Gastroesophageal sphincter (tissue), 4 donors: ENCODE data around the gene TOP1. TPM values are rescaled to one million over a fixed set of nuclear protein-coding genes. Genes with fewer than 3 reads are reported as not detected.

Experiments
- ATAC-seq: fragments of 150-250 bp; one replicate; pipeline ENCODE4 v1.9.1; 2016; ENCODE audit warnings: mild to moderate bottlenecking, moderate library complexity
- H3K27ac ChIP-seq, 4 donors: fragments of 200-600 bp; sonication (generic) in 3 of 4; 1 replicate in 3 of 4; 2 replicates in 1 of 4; pipeline ENCODE4 v1.5.1; 2016 to 2019
- H3K27me3 ChIP-seq: fragments of 200-600 bp; sonication (generic); one replicate; pipeline ENCODE4 v1.5.1; 2019
- H3K36me3 ChIP-seq, 2 donors: fragments of 200-600 bp; sonication (generic); one replicate each; pipeline ENCODE4 v1.5.1; 2019; ENCODE audit warnings: control low read depth in 1 of 2
- H3K4me1 ChIP-seq, 3 donors: fragments of 200-600 bp; sonication (generic); 1 replicate in 2 of 3; 2 replicates in 1 of 3; pipeline ENCODE4 v1.5.1; 2016 to 2019; ENCODE audit warnings: control low read depth in 2 of 3
- H3K4me3 ChIP-seq, 2 donors: fragments of 200-600 bp; sonication (generic); one replicate each; pipeline ENCODE4 v1.5.1; 2019; ENCODE audit warnings: mild to moderate bottlenecking in 1 of 2, moderate library complexity in 1 of 2
- H3K9me3 ChIP-seq, 3 donors: fragments of 200-600 bp; sonication (generic); one replicate each; pipeline ENCODE4 v1.5.1; 2017 to 2019; ENCODE audit warnings: control low read depth in 2 of 3
- EP300 ChIP-seq: sonication (generic); formaldehyde crosslinking; IDR thresholded peaks from one replicate; pipeline ENCODE4 v1.6.1; 2017; ENCODE audit warnings: antibody characterized with exemption, mild to moderate bottlenecking
- POLR2A ChIP-seq, 2 donors: fragments of 450-650 bp; IDR thresholded peaks; one replicate each; pipeline ENCODE4 v1.6.1; 2017; ENCODE audit warnings: antibody characterized with exemption in 2 of 2, mild to moderate bottlenecking in 2 of 2, moderate library complexity in 1 of 2
- POLR2AphosphoS5 ChIP-seq: sonication (generic); formaldehyde crosslinking; IDR thresholded peaks from one replicate; pipeline ENCODE4 v1.6.1; 2017; ENCODE audit warnings: antibody characterized with exemption
- WGBS, 2 donors: methylation state at CpG; one replicate each; pipeline ENCODE4 v1.1.5; 2018; ENCODE audit warnings: low coverage in 1 of 2; 5-methylcytosine and 5-hydroxymethylcytosine counted together
- total RNA-seq, 4 donors: library from RNA; depleted of rRNA; stranded (reverse); fragments of >200 nt; gene quantifications; one replicate each; pipeline ENCODE4 v1.1.0, GENCODE V29; 2016
- TF ChIP-seq, protein P1 (sequence below), 4 experiments: fragments of 200-600 bp in 2 of 4; fragments of 450-650 bp in 2 of 4; sonication (generic) in 1 of 4; IDR thresholded peaks; one replicate each; pipeline ENCODE4 v1.5.1; 2017 to 2019; ENCODE audit warnings: antibody characterized with exemption in 4 of 4, mild to moderate bottlenecking in 2 of 4, moderate library complexity in 2 of 4

Gene TOP1
- total RNA-seq, 4 donors from 2014 or later, result 22.0 to 31.6 (median 28.8) TPM

- ATAC-seq, result no peak
- 80 to 94% methylated on average over 1 to 2 of the region's 3 CpGs for WGBS, 2 donors
- Histone ChIP-seq H3K4me1 (peaks cover 0 to 7% (median 0%) of the 10 kb centered on the region in 3 donors), H3K36me3 (no peaks in the 10 kb centered on the region), H3K27ac (no peak overlapping the region), H3K27me3 (no peaks in the 10 kb centered on the region), H3K4me3 (no peak overlapping the region), H3K9me3 (no peaks in the 10 kb centered on the region)
- TF ChIP-seq, protein P1, sequence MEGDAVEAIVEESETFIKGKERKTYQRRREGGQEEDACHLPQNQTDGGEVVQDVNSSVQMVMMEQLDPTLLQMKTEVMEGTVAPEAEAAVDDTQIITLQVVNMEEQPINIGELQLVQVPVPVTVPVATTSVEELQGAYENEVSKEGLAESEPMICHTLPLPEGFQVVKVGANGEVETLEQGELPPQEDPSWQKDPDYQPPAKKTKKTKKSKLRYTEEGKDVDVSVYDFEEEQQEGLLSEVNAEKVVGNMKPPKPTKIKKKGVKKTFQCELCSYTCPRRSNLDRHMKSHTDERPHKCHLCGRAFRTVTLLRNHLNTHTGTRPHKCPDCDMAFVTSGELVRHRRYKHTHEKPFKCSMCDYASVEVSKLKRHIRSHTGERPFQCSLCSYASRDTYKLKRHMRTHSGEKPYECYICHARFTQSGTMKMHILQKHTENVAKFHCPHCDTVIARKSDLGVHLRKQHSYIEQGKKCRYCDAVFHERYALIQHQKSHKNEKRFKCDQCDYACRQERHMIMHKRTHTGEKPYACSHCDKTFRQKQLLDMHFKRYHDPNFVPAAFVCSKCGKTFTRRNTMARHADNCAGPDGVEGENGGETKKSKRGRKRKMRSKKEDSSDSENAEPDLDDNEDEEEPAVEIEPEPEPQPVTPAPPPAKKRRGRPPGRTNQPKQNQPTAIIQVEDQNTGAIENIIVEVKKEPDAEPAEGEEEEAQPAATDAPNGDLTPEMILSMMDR (IDR thresholded peaks at IDR 0.05), result no peak
- TF ChIP-seq POLR2A (IDR thresholded peaks at IDR 0.05) (no peak), EP300 (no peak), POLR2AphosphoS5 (no peak)
Observed at GRCh38 chr20:41017448-41018042, 11.1 kb upstream of the TOP1 start.

GRCh38 chr20:41018153-41018552, 10.5 kb upstream of the TOP1 start:
- no peak overlapping the region for H3K27ac ChIP-seq

GRCh38 chr20:41023549-41023948, 5.1 kb upstream of the TOP1 start:
- Histone ChIP-seq H3K9me3 (no peaks in the 10 kb centered on the region), H3K27me3 (no peaks in the 10 kb centered on the region), H3K4me1 (peaks cover 0 to 7% (median 3%) of the 10 kb centered on the region in 3 donors), H3K4me3 (no peak overlapping the region), H3K36me3 (no peaks in the 10 kb centered on the region), H3K27ac (no peak overlapping the region)
- no peak for TF ChIP-seq POLR2A (IDR thresholded peaks at IDR 0.05)
- WGBS, 2 donors, result 50% methylated on average over 1 of the region's 3 CpGs; no CpG with 5 or more reads in 1 of the 2 donors
- ATAC-seq, result no peak

More at GRCh38 chr20:41018153-41018552, 10.5 kb upstream of the TOP1 start:
- 83 to 93% methylated on average over 2 of the region's 2 CpGs for WGBS, 2 donors
- Histone ChIP-seq H3K4me3 (no peak overlapping the region), H3K4me1 (peaks cover 0 to under 1% (median 0%) of the 10 kb centered on the region in 3 donors), H3K9me3 (no peaks in the 10 kb centered on the region), H3K36me3 (no peaks in the 10 kb centered on the region), H3K27me3 (no peaks in the 10 kb centered on the region)
- no peak for ATAC-seq
- no peak for TF ChIP-seq EP300
- TF ChIP-seq POLR2AphosphoS5, result no peak
- TF ChIP-seq, protein P1 (IDR thresholded peaks at IDR 0.05), result no peak
- TF ChIP-seq POLR2A (IDR thresholded peaks at IDR 0.05), result no peak

DNA sequence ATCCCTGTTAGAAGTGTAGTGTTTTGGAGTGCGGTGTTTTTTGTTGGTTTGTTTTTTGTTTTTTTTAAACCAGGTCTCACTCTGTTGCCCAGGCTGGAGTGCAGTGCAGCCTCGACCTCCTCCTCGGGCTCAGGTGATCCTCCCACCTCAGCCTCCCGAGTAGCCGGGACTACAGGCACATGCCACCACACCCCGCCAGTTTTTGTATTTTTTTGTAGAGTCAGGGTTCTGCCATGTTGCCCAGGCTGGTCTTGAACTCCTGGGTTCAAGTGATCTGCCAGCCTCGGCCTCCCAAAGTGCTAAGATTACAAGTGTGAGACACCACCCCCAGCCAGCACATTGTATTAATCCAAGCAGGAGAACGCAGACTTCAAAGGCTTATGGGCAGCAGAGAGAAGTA, 1.3 kb upstream of the TOP1 start:
- Histone ChIP-seq H3K4me1 (peaks cover 5 to 34% (median 8%) of the 10 kb centered on the region in 3 donors), H3K27ac (peak overlapping the region in 1 of 4 donors; percentile 97)
- 90 to 92% methylated on average over 6 to 7 of the region's 8 CpGs for WGBS, 2 donors

DNA sequence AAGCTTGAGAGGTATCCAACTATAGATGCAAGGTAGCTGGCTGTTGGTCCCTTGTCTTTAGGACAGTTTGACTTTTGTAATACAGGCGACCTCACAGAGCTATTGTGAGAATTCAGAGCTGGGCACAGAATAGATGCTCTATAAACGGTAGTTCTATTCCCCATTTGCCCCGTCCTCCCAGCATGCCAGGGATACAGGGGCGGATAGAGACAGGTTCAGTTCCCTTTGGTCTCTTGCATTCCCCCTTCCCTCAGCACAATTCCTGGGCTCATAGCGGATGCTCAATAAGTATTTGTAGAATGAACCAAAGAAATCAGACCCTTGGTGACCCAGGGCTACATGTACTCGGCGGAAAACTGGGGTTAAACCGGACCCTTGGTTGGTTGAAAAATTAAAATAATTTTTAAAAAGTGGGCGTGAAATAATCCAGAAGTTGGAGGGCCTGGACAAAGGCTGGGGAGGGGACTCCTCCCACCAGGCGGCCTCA, 707 bp upstream of the TOP1 start:
- TF ChIP-seq EP300 (no peak), POLR2AphosphoS5 (no peak), POLR2A (IDR thresholded peaks at IDR 0.05) (no peak)
- TF ChIP-seq, protein P1 (IDR thresholded peaks at IDR 0.05), result no peak
- no peaks in the 10 kb centered on the region for H3K27me3 ChIP-seq
- H3K4me3 ChIP-seq, result peak overlapping the region in 1 of 2 donors; percentile 89
- 19 to 26% methylated on average over 9 to 10 of the region's 10 CpGs for WGBS, 2 donors
- ATAC-seq, result no peak
- H3K27ac ChIP-seq, result peak overlapping the region in 3 of 4 donors; percentile 25 to 99 (median 97)
- H3K4me1 ChIP-seq, result peaks cover 5 to 40% (median 8%) of the 10 kb centered on the region in 3 donors
- H3K9me3 ChIP-seq, result no peaks in the 10 kb centered on the region
- H3K36me3 ChIP-seq, result no peaks in the 10 kb centered on the region

More for the DNA sequence above, 1.3 kb upstream of the TOP1 start:
- Histone ChIP-seq H3K36me3 (no peaks in the 10 kb centered on the region), H3K4me3 (no peak overlapping the region), H3K27me3 (no peaks in the 10 kb centered on the region), H3K9me3 (no peaks in the 10 kb centered on the region)
- TF ChIP-seq POLR2A (IDR thresholded peaks at IDR 0.05) (no peak), EP300 (no peak), POLR2AphosphoS5 (no peak)
- TF ChIP-seq, protein P1 (IDR thresholded peaks at IDR 0.05), result no peak
- no peak for ATAC-seq
